ENCODE measurements around the gene PARD3. TPM values are rescaled to one million over a fixed set of nuclear protein-coding genes. Genes with fewer than 3 reads are reported as not detected.

The PARD3 gene
- total and polyA plus RNA-seq, 2 donors from 2014 or later = 21.1 to 47.5 TPM

DNA sequence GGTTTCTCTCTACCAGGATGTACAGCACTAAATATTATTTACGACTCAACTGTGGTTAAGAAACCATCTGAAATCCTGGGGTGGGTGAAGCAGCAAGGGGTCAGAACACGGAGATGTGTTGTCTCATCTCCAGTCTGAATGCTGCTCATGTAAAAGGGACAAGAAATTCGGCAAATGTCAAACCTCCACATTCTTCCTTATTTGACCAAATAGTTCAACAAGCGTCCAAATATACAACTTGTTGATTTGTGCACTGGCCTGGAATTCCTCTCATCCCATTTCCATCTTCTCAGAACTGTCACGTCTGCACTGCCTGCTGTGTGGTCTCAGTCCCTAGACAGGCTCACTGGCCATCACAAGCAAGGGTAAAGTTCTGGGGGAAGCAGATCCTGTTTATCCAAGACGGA, 520.0 kb downstream of the PARD3 start:
- TF ChIP-seq, protein P1, sequence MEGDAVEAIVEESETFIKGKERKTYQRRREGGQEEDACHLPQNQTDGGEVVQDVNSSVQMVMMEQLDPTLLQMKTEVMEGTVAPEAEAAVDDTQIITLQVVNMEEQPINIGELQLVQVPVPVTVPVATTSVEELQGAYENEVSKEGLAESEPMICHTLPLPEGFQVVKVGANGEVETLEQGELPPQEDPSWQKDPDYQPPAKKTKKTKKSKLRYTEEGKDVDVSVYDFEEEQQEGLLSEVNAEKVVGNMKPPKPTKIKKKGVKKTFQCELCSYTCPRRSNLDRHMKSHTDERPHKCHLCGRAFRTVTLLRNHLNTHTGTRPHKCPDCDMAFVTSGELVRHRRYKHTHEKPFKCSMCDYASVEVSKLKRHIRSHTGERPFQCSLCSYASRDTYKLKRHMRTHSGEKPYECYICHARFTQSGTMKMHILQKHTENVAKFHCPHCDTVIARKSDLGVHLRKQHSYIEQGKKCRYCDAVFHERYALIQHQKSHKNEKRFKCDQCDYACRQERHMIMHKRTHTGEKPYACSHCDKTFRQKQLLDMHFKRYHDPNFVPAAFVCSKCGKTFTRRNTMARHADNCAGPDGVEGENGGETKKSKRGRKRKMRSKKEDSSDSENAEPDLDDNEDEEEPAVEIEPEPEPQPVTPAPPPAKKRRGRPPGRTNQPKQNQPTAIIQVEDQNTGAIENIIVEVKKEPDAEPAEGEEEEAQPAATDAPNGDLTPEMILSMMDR (IDR thresholded peaks at IDR 0.05; ENCODE audit: borderline replicate concordance, extremely low read depth, insufficient read depth) = no peak
- H3K9ac ChIP-seq (ENCODE audit: low read length in 3 of 3) = no peak overlapping the region
- no peaks in the 10 kb centered on the region for H3K9me3 ChIP-seq (ENCODE audit: control insufficient read depth in 2 of 3, insufficient read depth in 1 of 3, low read length in 3 of 3)
- H3K4me3 ChIP-seq (ENCODE audit: low read length in 3 of 3) = no peak overlapping the region
- H3K36me3 ChIP-seq (ENCODE audit: control insufficient read depth in 2 of 3, insufficient read depth in 3 of 3, low read length in 3 of 3) = no peaks in the 10 kb centered on the region
- H3K4me1 ChIP-seq (ENCODE audit: control insufficient read depth in 2 of 3, insufficient read depth in 2 of 3, low read depth in 1 of 3, low read length in 3 of 3) = peaks cover 0 to 21% (median 5%) of the 10 kb centered on the region in 3 donors
- FAIRE-seq = no peak
- peak in 4 of 5 donors; percentile 64 to 87 (median 77) for DNase-seq
- H3K27ac ChIP-seq (ENCODE audit: low read depth in 2 of 2, low read length in 2 of 2) = no peak overlapping the region
- intact Hi-C loops (cut with DNase I) = no loop called here
- H3K27me3 ChIP-seq (ENCODE audit: control insufficient read depth, insufficient read depth, low read length) = no peaks in the 10 kb centered on the region

DNA sequence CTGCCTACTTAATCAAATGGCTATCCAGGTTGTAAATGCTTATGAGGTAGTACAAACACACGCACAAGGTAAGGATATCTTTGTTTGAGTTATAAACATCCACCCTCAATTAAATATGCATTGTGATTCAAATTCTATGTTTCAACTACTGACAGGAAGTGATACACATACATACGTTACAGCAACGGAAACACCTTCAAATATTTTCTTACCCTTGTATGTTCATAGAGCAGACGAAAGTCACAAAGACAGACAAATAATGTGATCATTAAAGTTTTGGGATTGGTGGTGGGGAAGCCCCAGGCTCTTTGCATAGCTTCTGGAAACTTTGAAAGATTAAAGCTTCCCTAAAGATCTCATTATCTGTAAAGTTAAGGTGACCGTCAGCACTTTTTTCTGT, 521.0 kb downstream of the PARD3 start:
- H3K27ac ChIP-seq (ENCODE audit: low read depth in 2 of 2, low read length in 2 of 2) = no peak overlapping the region
- intact Hi-C loops (cut with DNase I) = no loop called here
- DNase-seq = no peak
- peaks cover 0 to 18% (median 5%) of the 10 kb centered on the region in 3 donors for H3K4me1 ChIP-seq (ENCODE audit: control insufficient read depth in 2 of 3, insufficient read depth in 2 of 3, low read depth in 1 of 3, low read length in 3 of 3)
- H3K4me3 ChIP-seq (ENCODE audit: low read length in 3 of 3) = no peak overlapping the region
- no peak for FAIRE-seq
- H3K9ac ChIP-seq (ENCODE audit: low read length in 3 of 3) = no peak overlapping the region
- no peaks in the 10 kb centered on the region for H3K9me3 ChIP-seq (ENCODE audit: control insufficient read depth in 2 of 3, insufficient read depth in 1 of 3, low read length in 3 of 3)
- H3K27me3 ChIP-seq (ENCODE audit: control insufficient read depth, insufficient read depth, low read length) = no peaks in the 10 kb centered on the region
- TF ChIP-seq, protein P1 (IDR thresholded peaks at IDR 0.05; ENCODE audit: borderline replicate concordance, extremely low read depth, insufficient read depth) = no peak
- no peaks in the 10 kb centered on the region for H3K36me3 ChIP-seq (ENCODE audit: control insufficient read depth in 2 of 3, insufficient read depth in 3 of 3, low read length in 3 of 3)

DNA sequence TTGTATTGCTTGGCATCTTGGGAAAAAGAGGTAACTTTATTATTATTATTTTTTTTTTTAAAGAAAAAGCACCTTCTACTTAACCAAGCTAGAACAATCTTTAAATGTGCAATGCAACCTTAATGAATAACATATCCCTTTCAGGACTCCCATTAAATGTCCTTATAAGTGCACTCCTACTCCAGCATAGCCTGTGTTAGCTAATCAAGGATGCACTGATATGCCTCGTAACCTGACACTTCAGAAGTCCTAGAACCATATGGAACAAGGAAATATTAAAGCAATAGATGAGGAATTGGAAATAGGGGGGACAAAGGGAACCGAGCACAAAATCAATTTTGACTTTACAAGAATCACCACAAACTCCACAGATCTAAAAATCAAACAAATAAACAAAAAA, 522.4 kb downstream of the PARD3 start:
- no peak for FAIRE-seq

More for the DNA sequence above, 522.4 kb downstream of the PARD3 start:
- Histone ChIP-seq H3K9me3 (ENCODE audit: control insufficient read depth in 2 of 3, insufficient read depth in 1 of 3, low read length in 3 of 3) (no peaks in the 10 kb centered on the region), H3K4me1 (ENCODE audit: control insufficient read depth in 2 of 3, insufficient read depth in 2 of 3, low read depth in 1 of 3, low read length in 3 of 3) (peaks cover 0 to 7% (median 5%) of the 10 kb centered on the region in 3 donors), H3K4me3 (ENCODE audit: low read length in 3 of 3) (no peak overlapping the region), H3K27me3 (ENCODE audit: control insufficient read depth, insufficient read depth, low read length) (no peaks in the 10 kb centered on the region), H3K9ac (ENCODE audit: low read length in 3 of 3) (no peak overlapping the region), H3K36me3 (ENCODE audit: control insufficient read depth in 2 of 3, insufficient read depth in 3 of 3, low read length in 3 of 3) (no peaks in the 10 kb centered on the region), H3K27ac (ENCODE audit: low read depth in 2 of 2, low read length in 2 of 2) (no peak overlapping the region)
- no peak for DNase-seq
- TF ChIP-seq, protein P1 (IDR thresholded peaks at IDR 0.05; ENCODE audit: borderline replicate concordance, extremely low read depth, insufficient read depth) = no peak
- intact Hi-C loops (cut with DNase I) = no loop called here

Measured in kidney (tissue), 14 donors.